EL (cell line): Measurements from ENCODE around the gene HCST.
"Not testable (repeated sequence)": the region's sequence is repeated elsewhere in the genome, so short reads cannot be mapped to it uniquely, and the experiment has no call there.

ENCODE experiments used
- DNase-seq: peaks from one replicate; pipeline ENCODE4 v3.0.0-alpha.2; 2016

HCST gene

DNA sequence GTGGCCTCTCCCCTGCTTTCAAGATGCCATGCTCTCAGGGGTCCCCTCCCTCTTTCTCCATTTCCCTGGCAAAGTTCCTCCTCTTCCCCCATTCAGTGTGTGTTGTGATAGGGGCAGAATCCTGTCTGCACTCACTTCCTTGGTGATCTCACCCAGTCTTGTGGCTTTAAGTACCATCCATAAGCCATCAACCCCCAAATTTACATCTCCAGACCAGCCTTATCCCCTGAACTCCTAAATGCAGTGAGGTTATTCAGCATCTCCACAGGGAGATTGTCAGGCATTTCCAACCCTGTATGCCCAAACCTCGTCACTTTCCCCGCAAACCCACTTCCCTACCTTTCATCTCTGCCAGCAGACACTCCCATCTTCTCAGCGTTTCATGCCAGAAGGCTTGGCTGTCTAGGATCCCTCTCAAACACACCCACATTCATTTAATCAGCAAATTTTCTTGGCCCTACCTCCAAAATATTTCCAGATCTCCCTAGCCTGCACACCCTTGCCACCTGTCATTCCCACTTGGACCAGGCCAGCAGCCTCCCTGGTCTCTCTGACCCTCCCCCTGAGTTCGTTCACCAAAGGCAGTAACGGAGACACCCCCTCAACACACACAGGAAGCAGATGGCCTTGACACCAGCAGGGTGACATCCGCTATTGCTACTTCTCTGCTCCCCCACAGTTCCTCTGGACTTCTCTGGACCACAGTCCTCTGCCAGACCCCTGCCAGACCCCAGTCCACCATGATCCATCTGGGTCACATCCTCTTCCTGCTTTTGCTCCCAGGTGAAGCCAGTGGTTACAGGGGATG lies at the start of gene HCST:
Gene HCST (plus strand): TSS at position 676 of the 808 bp plus-strand sequence. CDS start 65 bp downstream, at position 741.
- peak; percentile 59 for DNase-seq

GRCh38 chr19:35853038-35853756 lies 49.1 kb upstream of the HCST start:
- no peak for DNase-seq

GRCh38 chr19:35856546-35857149 lies 45.7 kb upstream of the HCST start, which contains the start of gene KIRREL2:
TSS of gene KIRREL2 (plus strand) at chr19:35856911. CDS start at chr19:35857120, 209 bp downstream.
- no peak for DNase-seq

- DNase-seq = no peak
These were observed 44.0 kb upstream of the HCST start for GRCh38 chr19:35858311-35858710.

- no peak for DNase-seq
These were observed 42.9 kb upstream of the HCST start for GRCh38 chr19:35859414-35859813.

DNA sequence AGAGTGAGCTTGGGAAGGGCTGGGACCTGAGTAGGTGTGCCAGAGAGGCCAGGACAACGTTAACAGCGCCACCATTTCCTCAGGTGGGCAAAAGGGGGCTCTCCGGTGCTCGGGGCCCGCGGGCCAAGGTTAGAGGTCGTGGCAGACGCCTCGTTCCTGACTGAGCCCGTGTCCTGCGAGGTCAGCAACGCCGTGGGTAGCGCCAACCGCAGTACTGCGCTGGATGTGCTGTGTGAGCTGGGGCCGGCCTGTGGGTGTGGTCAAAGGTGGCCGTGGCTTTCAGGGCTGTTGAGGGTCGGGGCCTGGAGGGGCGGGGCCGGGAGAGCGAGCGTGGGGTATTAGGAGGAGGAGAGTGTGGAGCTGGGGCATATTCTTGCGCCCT lies 41.9 kb upstream of the HCST start:
- DNase-seq = no peak

GRCh38 chr19:35860818-35861639 lies 41.3 kb upstream of the HCST start:
- DNase-seq = no peak

DNA sequence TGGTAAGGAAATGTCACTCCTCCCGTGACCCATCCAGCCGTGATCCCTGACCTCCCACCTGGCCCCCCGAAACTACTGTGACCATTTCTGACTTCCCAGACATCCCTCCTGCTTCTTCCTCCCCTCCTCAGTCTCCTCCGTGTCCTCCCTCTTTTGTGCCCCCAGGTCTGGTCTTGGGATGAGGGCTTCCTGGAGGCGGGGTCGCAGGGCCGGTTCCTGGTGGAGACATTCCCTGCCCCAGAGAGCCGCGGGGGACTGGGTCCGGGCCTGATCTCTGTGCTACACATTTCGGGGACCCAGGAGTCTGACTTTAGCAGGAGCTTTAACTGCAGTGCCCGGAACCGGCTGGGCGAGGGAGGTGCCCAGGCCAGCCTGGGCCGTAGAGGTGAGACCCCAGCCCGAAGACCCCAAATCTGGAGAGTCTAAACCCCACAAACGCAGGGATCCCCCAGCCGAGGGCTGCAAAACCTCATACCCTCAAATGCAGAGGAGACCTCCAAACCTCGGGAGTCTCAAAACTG lies 40.6 kb upstream of the HCST start:
- no peak for DNase-seq

DNA sequence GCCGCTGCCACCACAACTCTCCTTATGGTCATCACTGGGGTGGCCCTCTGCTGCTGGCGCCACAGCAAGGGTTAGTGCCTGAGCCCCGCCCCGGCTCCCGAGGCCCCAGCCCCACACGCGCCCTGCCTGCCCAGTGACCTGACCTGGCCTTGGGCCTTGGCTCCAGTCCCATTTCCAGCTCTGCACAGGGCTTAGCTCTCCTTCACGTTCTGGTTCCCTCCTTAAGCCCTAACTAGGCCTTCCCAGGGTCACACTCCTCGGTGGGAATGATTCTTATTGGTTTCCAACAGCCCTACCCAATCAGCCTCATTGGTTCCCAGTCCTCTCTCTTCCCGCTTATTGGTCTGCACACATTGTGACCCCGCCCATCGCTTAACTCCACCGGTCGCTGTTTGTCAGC lies 39.8 kb upstream of the HCST start:
- DNase-seq = no peak

DNA sequence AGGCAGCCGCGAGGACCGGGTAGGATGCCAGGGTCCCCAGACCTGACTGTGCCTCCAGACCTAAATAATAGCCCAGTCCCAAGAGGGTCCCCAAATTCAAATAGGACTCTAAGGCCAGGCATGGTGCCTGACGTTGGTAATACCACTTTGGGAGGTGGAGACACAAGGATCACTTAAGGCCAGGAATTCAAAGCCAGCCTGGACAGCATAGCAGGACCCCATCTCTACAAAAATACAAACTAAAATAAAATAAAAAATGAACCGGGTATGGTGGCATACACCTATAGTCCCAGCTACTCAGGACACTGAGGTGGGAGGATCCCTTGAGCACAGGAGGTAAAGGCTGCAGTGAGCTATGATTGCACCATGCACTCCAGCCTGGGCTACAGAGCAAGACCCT lies 39.3 kb upstream of the HCST start:
- no peak for DNase-seq

DNA sequence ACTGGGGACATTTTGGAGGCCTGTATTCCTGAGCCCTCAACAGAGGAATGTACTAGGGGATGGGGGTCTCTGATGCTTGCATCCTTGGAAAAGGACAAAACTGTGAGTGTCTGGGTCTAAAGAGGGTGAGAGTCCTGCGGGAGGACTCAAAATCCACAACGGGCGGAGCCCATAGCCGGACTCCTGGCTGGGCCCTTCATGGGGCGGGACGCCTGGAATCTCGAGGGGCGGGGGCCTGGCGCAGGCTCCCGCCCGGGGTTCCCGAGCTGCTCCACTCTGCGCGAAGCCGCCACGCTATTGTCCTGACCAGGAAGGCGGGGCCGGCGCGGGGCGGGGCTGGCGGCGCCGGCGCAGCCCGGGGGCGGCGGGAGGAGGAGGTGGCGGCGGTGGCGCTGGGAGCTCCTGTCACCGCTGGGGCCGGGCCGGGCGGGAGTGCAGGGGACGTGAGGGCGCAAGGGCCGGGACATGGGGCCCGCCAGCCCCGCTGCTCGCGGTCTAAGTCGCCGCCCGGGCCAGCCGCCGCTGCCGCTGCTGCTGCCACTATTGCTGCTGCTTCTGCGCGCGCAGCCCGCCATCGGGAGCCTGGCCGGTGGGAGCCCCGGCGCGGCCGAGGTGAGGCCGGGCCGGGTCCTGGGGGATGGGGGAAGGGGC lies 34.0 kb upstream of the HCST start, which contains the start of gene APLP1:
Gene APLP1 (plus strand): TSS at position 403 of the 651 bp plus-strand sequence. CDS start 63 bp downstream, at position 466.
- peak; percentile 53 for DNase-seq

DNA sequence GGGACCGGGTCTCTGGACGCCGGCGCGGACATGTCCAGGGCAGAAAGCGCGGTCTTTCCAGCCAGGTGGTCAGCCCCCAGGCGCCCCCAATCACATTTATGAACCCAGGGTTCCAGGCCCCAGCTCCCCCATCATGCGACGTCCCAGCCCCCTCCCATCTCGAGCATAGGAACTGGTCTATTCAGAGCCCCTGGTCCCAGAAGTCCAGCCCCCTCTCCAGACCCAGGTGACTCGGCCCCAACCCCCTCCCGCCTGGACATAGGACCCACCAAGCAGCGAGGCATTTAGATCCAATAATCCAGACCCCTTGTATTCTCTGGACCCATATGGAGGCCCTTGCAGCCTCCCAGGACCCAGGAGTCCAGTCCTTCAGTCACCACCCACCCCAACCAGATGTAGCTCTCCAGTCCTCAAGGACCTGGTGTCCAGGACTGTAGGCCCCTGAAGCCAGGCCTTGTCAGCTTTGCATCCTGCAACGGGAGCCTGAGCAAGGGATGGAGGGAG lies 33.5 kb upstream of the HCST start:
- no peak for DNase-seq

- DNase-seq = peak; percentile 78
These were observed 32.8 kb upstream of the HCST start for GRCh38 chr19:35869327-35870123.

- not testable (repeated sequence) for DNase-seq
These were observed 32.1 kb upstream of the HCST start for GRCh38 chr19:35870124-35870736.

DNA sequence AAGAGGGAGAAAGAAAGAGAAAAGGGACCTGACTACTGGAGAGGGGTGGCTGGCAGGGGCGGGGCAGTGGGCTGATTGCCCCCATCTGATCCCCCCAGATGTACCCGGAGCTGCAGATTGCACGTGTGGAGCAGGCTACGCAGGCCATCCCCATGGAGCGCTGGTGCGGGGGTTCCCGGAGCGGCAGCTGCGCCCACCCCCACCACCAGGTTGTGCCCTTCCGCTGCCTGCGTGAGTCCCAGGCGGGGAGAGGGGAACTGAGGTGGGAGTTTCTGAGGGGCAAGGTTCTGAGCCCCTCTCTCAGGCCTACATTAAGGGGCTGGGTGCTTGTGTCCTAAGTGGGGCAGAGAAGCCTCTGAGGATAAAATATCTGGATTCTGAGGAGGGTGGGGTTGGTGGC lies 31.5 kb upstream of the HCST start:
- DNase-seq = no peak

- DNase-seq = no peak
These were observed 30.7 kb upstream of the HCST start for GRCh38 chr19:35871611-35872010.

DNA sequence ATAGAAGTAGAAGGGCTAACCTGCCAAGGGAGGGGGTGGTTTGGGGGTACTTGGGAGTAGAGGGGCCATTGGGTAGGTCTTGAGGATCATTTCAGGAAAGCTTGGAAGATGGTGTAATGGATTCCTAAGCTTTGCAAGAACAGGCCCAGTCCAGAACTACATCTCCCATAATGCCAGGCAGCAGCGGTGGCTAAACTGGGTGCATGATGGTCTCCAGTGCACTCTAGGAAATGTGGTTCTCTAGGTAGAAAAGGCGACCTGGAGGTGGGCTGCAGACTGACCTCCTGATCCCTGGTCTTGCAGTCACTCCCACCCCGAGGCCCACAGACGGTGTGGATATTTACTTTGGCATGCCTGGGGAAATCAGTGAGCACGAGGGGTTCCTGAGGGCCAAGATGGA lies 30.1 kb upstream of the HCST start:
- DNase-seq = no peak

- DNase-seq = no peak
These were observed 27.9 kb upstream of the HCST start for GRCh38 chr19:35874392-35874930.

GRCh38 chr19:35879068-35879467 lies 23.3 kb upstream of the HCST start:
- no peak for DNase-seq

GRCh38 chr19:35879770-35880317 lies 22.5 kb upstream of the HCST start:
- peak; percentile 89 for DNase-seq
